Upper lobe of left lung (tissue), 6 donors: ENCODE data around the gene LMO7. TPM values are rescaled to one million over a fixed set of nuclear protein-coding genes. Genes with fewer than 3 reads are reported as not detected.

Experiments used
- ATAC-seq, 2 donors: fragments of 200-7000 bp; cut with Tn5 transposase; one replicate each; pipeline ENCODE4 v1.9.1; 2022; ENCODE audit warnings: mild to moderate bottlenecking in 2 of 2, moderate library complexity in 2 of 2; ENCODE audit not compliant: low FRiP score in 2 of 2
- DNase-seq, 2 donors: peaks; one replicate each; pipeline ENCODE4 v3.0.0-alpha.2; 2019 to 2020
- H3K27ac ChIP-seq, 4 donors: fragments of 200-600 bp; sonication (generic); one replicate each; pipeline ENCODE4 v1.5.1; 2016 to 2019
- H3K27me3 ChIP-seq, 4 donors: fragments of 200-600 bp; sonication (generic); one replicate each; pipeline ENCODE4 v1.5.1; 2017 to 2019
- H3K36me3 ChIP-seq, 4 donors: fragments of 200-600 bp; sonication (generic); one replicate each; pipeline ENCODE4 v1.5.1; 2016 to 2019
- H3K4me1 ChIP-seq, 4 donors: fragments of 200-600 bp; sonication (generic); one replicate each; pipeline ENCODE4 v1.5.1; 2018 to 2019
- H3K4me3 ChIP-seq, 4 donors: fragments of 200-600 bp; sonication (generic); one replicate each; pipeline ENCODE4 v1.5.1; 2017 to 2019; ENCODE audit warnings: mild to moderate bottlenecking in 2 of 4, moderate library complexity in 1 of 4
- H3K9me3 ChIP-seq, 4 donors: fragments of 200-600 bp; sonication (generic); one replicate each; pipeline ENCODE4 v1.5.1; 2018 to 2019
- EP300 ChIP-seq, 4 donors: sonication (generic); formaldehyde crosslinking; IDR thresholded peaks; one replicate each; pipeline ENCODE4 v1.5.1; 2017; ENCODE audit warnings: antibody characterized with exemption in 4 of 4, control low read depth in 2 of 4
- POLR2A ChIP-seq, 4 donors: fragments of 450-650 bp; IDR thresholded peaks; one replicate each; pipeline ENCODE4 v1.5.1; 2016 to 2017; ENCODE audit warnings: antibody characterized with exemption in 4 of 4, mild to moderate bottlenecking in 2 of 4
- POLR2AphosphoS5 ChIP-seq, 2 donors: sonication (generic); formaldehyde crosslinking; IDR thresholded peaks; one replicate each; pipeline ENCODE4 v1.5.1; 2017; ENCODE audit warnings: antibody characterized with exemption in 2 of 2
- WGBS, 2 donors: methylation state at CpG; one replicate each; pipeline ENCODE4 v1.1.5; 2017 to 2018; 5-methylcytosine and 5-hydroxymethylcytosine counted together
- total RNA-seq, 6 donors: library from RNA; depleted of rRNA in 4 of 6; stranded (reverse); fragments of >200 nt in 4 of 6; gene quantifications; one replicate each; pipeline versions ENCODE4 v1.1.0 to v1.2.1, GENCODE V29; 2016 to 2021
- TF ChIP-seq, protein P1 (sequence below), 6 experiments: fragments of 450-650 bp in 4 of 6; fragments of 200-600 bp in 2 of 6; sonication (generic) in 2 of 6; IDR thresholded peaks; one replicate each; pipeline ENCODE4 v1.5.1; 2016 to 2019; ENCODE audit warnings: antibody characterized with exemption in 6 of 6
- donor health status: DM: no; HTN: no; CAD: no; lungs with moderate emphysema.
- donor health status: DM: no; HTN: yes; CAD: no; lungs with severe emphysema.

LMO7 gene
- total RNA-seq, 6 donors from 2014 or later = 327 to 1,155 (median 811) TPM

DNA sequence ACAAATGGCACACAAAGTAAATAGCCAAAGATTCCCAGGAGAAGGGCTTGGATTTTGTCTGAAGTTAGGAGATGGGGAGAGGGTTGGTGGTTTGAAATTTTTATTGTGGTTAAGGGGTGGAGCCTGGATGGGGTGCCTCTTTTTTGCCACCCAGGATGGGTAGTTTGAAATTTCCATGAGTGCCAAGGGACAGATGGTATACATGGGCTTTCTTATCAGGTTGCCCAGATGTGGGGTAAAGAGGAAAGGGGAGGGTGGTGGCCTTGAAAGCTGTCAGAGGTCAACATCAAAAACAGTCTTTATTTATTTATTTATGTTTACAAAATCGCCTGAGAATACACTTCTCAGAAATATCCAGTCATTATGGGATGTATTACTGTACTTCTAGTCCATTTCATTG lies 46.2 kb downstream of the LMO7 start:
- Histone ChIP-seq H3K27me3 (no peaks in the 10 kb centered on the region), H3K4me1 (peaks cover 0 to 4% (median 1%) of the 10 kb centered on the region in 4 donors), H3K4me3 (no peak overlapping the region), H3K36me3 (no peaks in the 10 kb centered on the region), H3K27ac (no peak overlapping the region), H3K9me3 (no peaks in the 10 kb centered on the region)
- ATAC-seq = no peak
- TF ChIP-seq POLR2A (IDR thresholded peaks at IDR 0.05) (no peak), EP300 (IDR thresholded peaks at IDR 0.05) (no peak), POLR2AphosphoS5 (IDR thresholded peaks at IDR 0.05) (no peak)
- TF ChIP-seq, protein P1, sequence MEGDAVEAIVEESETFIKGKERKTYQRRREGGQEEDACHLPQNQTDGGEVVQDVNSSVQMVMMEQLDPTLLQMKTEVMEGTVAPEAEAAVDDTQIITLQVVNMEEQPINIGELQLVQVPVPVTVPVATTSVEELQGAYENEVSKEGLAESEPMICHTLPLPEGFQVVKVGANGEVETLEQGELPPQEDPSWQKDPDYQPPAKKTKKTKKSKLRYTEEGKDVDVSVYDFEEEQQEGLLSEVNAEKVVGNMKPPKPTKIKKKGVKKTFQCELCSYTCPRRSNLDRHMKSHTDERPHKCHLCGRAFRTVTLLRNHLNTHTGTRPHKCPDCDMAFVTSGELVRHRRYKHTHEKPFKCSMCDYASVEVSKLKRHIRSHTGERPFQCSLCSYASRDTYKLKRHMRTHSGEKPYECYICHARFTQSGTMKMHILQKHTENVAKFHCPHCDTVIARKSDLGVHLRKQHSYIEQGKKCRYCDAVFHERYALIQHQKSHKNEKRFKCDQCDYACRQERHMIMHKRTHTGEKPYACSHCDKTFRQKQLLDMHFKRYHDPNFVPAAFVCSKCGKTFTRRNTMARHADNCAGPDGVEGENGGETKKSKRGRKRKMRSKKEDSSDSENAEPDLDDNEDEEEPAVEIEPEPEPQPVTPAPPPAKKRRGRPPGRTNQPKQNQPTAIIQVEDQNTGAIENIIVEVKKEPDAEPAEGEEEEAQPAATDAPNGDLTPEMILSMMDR (IDR thresholded peaks at IDR 0.05) = no peak
- WGBS, 2 donors = 52 to 63% methylated on average over 1 of the region's 1 CpG
- no peak for DNase-seq

DNA sequence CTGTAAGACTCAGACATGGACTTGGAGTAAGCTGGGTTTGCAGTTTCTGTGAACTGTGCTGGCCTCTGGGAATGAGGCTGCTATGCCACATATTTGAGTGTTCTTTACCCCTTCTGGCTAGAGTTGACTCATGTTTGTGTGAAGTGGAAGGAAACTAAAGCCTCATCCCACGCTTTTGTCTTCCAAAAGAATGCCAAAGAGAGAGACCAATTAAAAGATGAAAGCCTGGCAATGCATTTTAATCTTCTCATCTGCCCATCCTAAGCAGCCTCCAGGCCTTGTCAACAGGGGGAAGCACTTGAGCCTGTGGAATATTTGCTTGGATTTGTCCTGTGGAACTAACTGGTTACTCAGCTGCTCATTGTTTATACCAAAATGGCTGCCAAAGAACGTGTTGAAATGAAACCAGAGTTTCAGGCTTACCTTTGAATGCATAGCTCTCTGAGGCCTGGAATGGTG lies 49.1 kb downstream of the LMO7 start:
- H3K27me3 ChIP-seq = no peaks in the 10 kb centered on the region
- no peak overlapping the region for H3K4me3 ChIP-seq
- H3K9me3 ChIP-seq = no peaks in the 10 kb centered on the region
- TF ChIP-seq POLR2AphosphoS5 (IDR thresholded peaks at IDR 0.05) (no peak), POLR2A (IDR thresholded peaks at IDR 0.05) (no peak), EP300 (IDR thresholded peaks at IDR 0.05) (no peak)
- TF ChIP-seq, protein P1 (IDR thresholded peaks at IDR 0.05) = no peak
- peak overlapping the region in 2 of 4 donors; percentile 8 to 19 for H3K27ac ChIP-seq
- no peak for DNase-seq
- 48 to 49% methylated on average over 2 of the region's 2 CpGs for WGBS, 2 donors
- no peaks in the 10 kb centered on the region for H3K36me3 ChIP-seq
- peaks cover 0 to 4% (median 1%) of the 10 kb centered on the region in 4 donors for H3K4me1 ChIP-seq
- ATAC-seq = no peak

DNA sequence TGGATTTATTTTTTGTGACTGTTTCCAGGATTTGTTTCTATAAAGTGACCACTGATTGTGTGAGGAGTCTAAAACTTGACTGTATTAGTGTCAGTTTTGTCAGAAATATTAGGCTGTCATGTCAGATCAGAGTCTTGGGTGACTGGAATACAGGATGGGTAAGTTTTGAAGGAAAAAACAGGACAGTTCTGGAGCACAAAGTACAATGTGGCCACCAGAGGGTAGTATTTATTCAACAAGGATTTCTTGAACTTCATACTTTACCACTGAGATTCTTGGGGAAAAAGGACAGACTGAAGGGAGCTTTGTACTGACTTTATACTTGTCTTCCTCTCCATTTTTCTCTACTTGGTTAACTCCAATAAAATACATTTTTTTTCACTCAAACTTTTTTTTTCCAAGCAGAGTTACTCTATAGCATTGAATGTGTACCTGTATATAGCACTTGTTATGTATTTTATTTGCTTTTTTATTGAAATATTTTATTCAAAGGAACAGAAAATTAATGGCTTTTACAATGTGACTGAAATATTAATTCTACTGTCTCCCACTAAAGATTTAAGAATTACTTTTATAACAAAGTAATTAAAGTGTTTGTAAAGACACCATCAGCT lies 51.1 kb downstream of the LMO7 start:
- H3K36me3 ChIP-seq = no peaks in the 10 kb centered on the region
- H3K4me1 ChIP-seq = peaks cover 0 to 4% (median 1%) of the 10 kb centered on the region in 4 donors
- TF ChIP-seq, protein P1 (IDR thresholded peaks at IDR 0.05) = peak in 5 of 6 experiments; percentile 23 to 54 (median 37)
- no peak for TF ChIP-seq EP300 (IDR thresholded peaks at IDR 0.05)
- no peak for DNase-seq
- no peaks in the 10 kb centered on the region for H3K9me3 ChIP-seq
- H3K27ac ChIP-seq = no peak overlapping the region
- peak in 1 of 2 donors; percentile 34 for ATAC-seq
- H3K4me3 ChIP-seq = no peak overlapping the region
- no peaks in the 10 kb centered on the region for H3K27me3 ChIP-seq

DNA sequence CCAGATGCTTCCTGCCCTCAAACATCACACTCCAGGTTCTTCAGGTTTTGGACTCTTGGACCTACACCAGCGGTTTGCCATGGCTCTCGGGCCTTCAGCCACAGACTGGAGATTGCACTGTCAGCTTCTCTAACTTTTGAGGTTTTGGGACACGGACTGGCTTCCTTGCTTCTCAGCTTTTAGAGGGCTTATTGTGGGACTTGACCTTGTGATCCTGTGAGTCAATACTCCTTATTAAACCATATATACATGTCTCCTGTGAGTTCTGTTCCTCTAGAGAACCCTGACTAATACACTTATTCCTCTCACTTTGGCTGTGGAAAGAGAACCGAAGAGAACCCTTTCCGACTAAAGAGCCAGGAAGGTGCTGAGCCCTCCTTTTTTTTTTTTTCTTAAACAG lies 53.6 kb downstream of the LMO7 start:
- Histone ChIP-seq H3K27me3 (no peaks in the 10 kb centered on the region), H3K4me3 (no peak overlapping the region), H3K36me3 (no peaks in the 10 kb centered on the region), H3K9me3 (no peaks in the 10 kb centered on the region), H3K27ac (no peak overlapping the region), H3K4me1 (peaks cover 0 to 4% (median 1%) of the 10 kb centered on the region in 4 donors)
- WGBS, 2 donors = 94 to 98% methylated on average over 5 of the region's 5 CpGs
- DNase-seq (no peak), ATAC-seq (no peak)
- TF ChIP-seq, protein P1 (IDR thresholded peaks at IDR 0.05) = no peak
- TF ChIP-seq POLR2AphosphoS5 (IDR thresholded peaks at IDR 0.05) (no peak), EP300 (IDR thresholded peaks at IDR 0.05) (no peak), POLR2A (IDR thresholded peaks at IDR 0.05) (no peak)

DNA sequence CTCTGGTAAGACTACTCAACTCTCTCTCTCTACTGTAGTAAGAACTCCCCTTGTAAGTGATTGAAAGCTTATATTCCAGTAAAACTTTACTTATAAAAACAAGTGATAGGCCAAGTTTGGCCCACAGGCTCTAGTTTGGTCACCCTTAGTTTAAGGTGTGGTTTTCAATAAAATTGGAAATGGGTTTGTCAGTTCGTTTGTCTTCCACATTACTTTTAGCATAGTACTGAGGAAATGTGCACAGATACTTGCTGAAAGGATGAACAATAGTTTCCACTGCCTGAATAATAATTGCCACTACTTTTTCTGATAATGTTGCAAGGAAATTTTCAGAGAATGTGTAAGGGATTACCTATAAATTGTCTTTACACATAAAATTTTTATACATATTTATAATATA lies 54.5 kb downstream of the LMO7 start:
- no peak for DNase-seq
- TF ChIP-seq, protein P1 (IDR thresholded peaks at IDR 0.05) = no peak
- TF ChIP-seq POLR2A (IDR thresholded peaks at IDR 0.05) (no peak), POLR2AphosphoS5 (IDR thresholded peaks at IDR 0.05) (no peak), EP300 (IDR thresholded peaks at IDR 0.05) (no peak)
- Histone ChIP-seq H3K27me3 (no peaks in the 10 kb centered on the region), H3K4me3 (no peak overlapping the region), H3K36me3 (no peaks in the 10 kb centered on the region), H3K27ac (no peak overlapping the region), H3K4me1 (peaks cover 4 to 9% (median 6%) of the 10 kb centered on the region in 4 donors), H3K9me3 (no peaks in the 10 kb centered on the region)
- no peak for ATAC-seq
- WGBS, 2 donors = 76 to 88% methylated on average over 1 of the region's 1 CpG
